Trophoblast cell (in vitro differentiated cells and primary cell): ENCODE results near the gene SLC39A9.

Experiments
- DNase-seq, 2 donors: peaks; one replicate each; pipeline ENCODE4 v3.0.0-alpha.2; 2016
- H2AFZ ChIP-seq: 2 replicates; pipeline ENCODE4 v1.6.1; 2013; ENCODE audit warnings: low read length, moderate library complexity, mild to moderate bottlenecking; ENCODE audit not compliant: insufficient read depth, poor library complexity
- H2AK5ac ChIP-seq: 2 replicates; pipeline ENCODE4 v1.6.1; 2013; ENCODE audit warnings: mild to moderate bottlenecking, low read length
- H2BK120ac ChIP-seq: 2 replicates; pipeline ENCODE4 v1.6.1; 2013; ENCODE audit warnings: low read length, mild to moderate bottlenecking, moderate library complexity; ENCODE audit not compliant: insufficient read depth, poor library complexity
- H2BK12ac ChIP-seq: 2 replicates; pipeline ENCODE4 v1.6.1; 2013; ENCODE audit warnings: mild to moderate bottlenecking, low read length, moderate library complexity
- H2BK5ac ChIP-seq: 2 replicates; pipeline ENCODE4 v1.6.1; 2013; ENCODE audit warnings: low read length, low read depth, moderate library complexity, mild to moderate bottlenecking; ENCODE audit not compliant: poor library complexity
- H3K14ac ChIP-seq: 2 replicates; pipeline ENCODE4 v1.6.1; 2013; ENCODE audit warnings: mild to moderate bottlenecking, low read length
- H3K18ac ChIP-seq: 2 replicates; pipeline ENCODE4 v1.6.1; 2013; ENCODE audit warnings: mild to moderate bottlenecking, low read length
- H3K23ac ChIP-seq: 2 replicates; pipeline ENCODE4 v1.6.1; 2013; ENCODE audit warnings: low read length
- H3K27ac ChIP-seq: 2 replicates; pipeline ENCODE4 v1.5.1; 2013; ENCODE audit warnings: low read depth, mild to moderate bottlenecking, inconsistent platforms, low read length, moderate library complexity
- H3K27me3 ChIP-seq: 2 replicates; pipeline ENCODE4 v1.6.1; 2013; ENCODE audit warnings: inconsistent platforms, mild to moderate bottlenecking, low read length, moderate library complexity; ENCODE audit not compliant: insufficient read depth
- H3K36me3 ChIP-seq, 2 experiments: 1 replicate in 1 of 2; 2 replicates in 1 of 2; pipeline ENCODE4 v1.6.1; 2013; ENCODE audit warnings: low read length in 2 of 2, mild to moderate bottlenecking in 2 of 2, moderate library complexity in 1 of 2; ENCODE audit not compliant: insufficient read depth in 2 of 2, control insufficient read depth in 1 of 2
- H3K4ac ChIP-seq: 2 replicates; pipeline ENCODE4 v1.6.1; 2013; ENCODE audit warnings: low read depth, mild to moderate bottlenecking, low read length, moderate library complexity
- H3K4me1 ChIP-seq, 2 experiments: 1 replicate in 1 of 2; 2 replicates in 1 of 2; pipeline ENCODE4 v1.6.1; 2013; ENCODE audit warnings: low read length in 2 of 2, mild to moderate bottlenecking in 2 of 2, moderate library complexity in 1 of 2; ENCODE audit not compliant: insufficient read depth in 2 of 2, control insufficient read depth in 1 of 2
- H3K4me2 ChIP-seq: 2 replicates; pipeline ENCODE4 v1.6.1; 2013; ENCODE audit warnings: inconsistent platforms, mild to moderate bottlenecking, low read length, moderate library complexity
- H3K4me3 ChIP-seq: 2 replicates; pipeline ENCODE4 v1.5.1; 2013; ENCODE audit warnings: mild to moderate bottlenecking, low read depth, low read length, inconsistent platforms
- H3K79me1 ChIP-seq: one replicate; pipeline ENCODE4 v1.6.1; 2013; ENCODE audit warnings: low read length
- H3K79me2 ChIP-seq: 2 replicates; pipeline ENCODE4 v1.6.1; 2013; ENCODE audit warnings: low read length, mild to moderate bottlenecking; ENCODE audit not compliant: control insufficient read depth, insufficient read depth, poor library complexity
- H3K9ac ChIP-seq: 2 replicates; pipeline ENCODE4 v1.6.1; 2013; ENCODE audit warnings: mild to moderate bottlenecking, low read length
- H3K9me3 ChIP-seq: 2 replicates; pipeline ENCODE4 v1.6.1; 2013; ENCODE audit warnings: low read depth, mild to moderate bottlenecking, control low read depth, inconsistent platforms, low read length; ENCODE audit not compliant: insufficient read depth
- H4K12ac ChIP-seq: 2 replicates; pipeline ENCODE4 v1.6.1; 2013; ENCODE audit warnings: low read depth, mild to moderate bottlenecking, low read length, moderate library complexity
- H4K8ac ChIP-seq: 2 replicates; pipeline ENCODE4 v1.6.1; 2013; ENCODE audit warnings: low read depth, mild to moderate bottlenecking, low read length, moderate library complexity
- H4K91ac ChIP-seq: one replicate; pipeline ENCODE4 v1.6.1; 2013; ENCODE audit warnings: low read depth, mild to moderate bottlenecking, low read length, moderate library complexity
- WGBS: extraction: QIAGEN DNeasy Blood & Tissue Kit; methylation state at CpG from one replicate; pipeline ENCODE4 v1.1.7; 2013; ENCODE audit warnings: missing lambda C conversion rate; ENCODE audit not compliant: insufficient read length, insufficient coverage; ENCODE audit errors: extremely low coverage; 5-methylcytosine and 5-hydroxymethylcytosine counted together

The SLC39A9 gene

GRCh38 chr14:69489495-69489894 lies 91.0 kb downstream of the SLC39A9 start:
- Histone ChIP-seq H3K4me3 (no peak overlapping the region), H4K8ac (no peak overlapping the region), H2AFZ (no peak overlapping the region), H3K23ac (no peak overlapping the region), H3K27ac (no peak overlapping the region), H3K36me3 (no peaks in the 10 kb centered on the region), H2AK5ac (no peak overlapping the region), H3K18ac (no peak overlapping the region), H3K9ac (no peak overlapping the region), H3K79me2 (no peaks in the 10 kb centered on the region), H3K27me3 (peaks cover 17% of the 10 kb centered on the region), H3K79me1 (no peaks in the 10 kb centered on the region), H2BK120ac (no peak overlapping the region), H3K4me2 (no peak overlapping the region), H2BK5ac (no peak overlapping the region), H3K14ac (no peak overlapping the region), H4K12ac (no peak overlapping the region), H3K4me1 (peaks cover 5 to 6% of the 10 kb centered on the region in 2 experiments), H4K91ac (no peak overlapping the region), H2BK12ac (no peak overlapping the region), H3K4ac (no peak overlapping the region), H3K9me3 (no peaks in the 10 kb centered on the region)
- no peak for DNase-seq

DNA sequence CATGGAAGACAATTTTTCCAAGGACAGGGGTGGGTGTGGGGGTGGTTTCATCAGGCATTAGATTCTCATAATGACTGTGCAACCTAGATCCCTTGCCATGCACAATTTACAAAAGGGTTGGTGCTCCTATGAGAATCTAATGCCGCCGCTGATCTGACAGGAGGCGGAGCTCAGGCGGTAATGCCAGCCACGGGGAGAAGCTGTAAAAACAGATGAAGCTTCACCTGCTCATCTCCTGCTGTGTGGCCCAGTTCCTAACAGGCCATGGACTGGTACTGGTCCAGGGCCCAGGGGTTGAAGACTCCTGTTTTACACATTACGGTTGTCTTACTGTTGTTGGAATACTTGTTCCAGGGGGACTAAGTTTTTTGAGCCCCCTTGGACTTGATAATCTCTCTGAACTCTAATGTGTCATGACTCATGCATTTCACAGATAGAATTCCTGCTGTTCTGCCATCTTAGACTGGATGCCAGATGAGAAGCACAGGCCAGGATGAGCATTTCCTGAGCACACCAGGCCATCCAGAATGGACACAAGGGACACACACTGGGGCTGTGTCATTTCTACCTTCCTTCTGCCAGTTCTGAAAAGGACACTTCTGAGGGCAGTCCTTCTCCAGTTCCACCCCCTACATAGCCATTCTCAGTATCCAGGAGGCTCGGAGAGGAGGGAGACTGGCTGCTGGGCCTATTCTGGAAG lies 91.9 kb downstream of the SLC39A9 start:
- H4K12ac ChIP-seq, result no peak overlapping the region
- no peak overlapping the region for H3K27ac ChIP-seq
- no CpG with 5 or more reads among the region's 7 CpGs for WGBS
- no peak overlapping the region for H4K91ac ChIP-seq
- H3K14ac ChIP-seq, result no peak overlapping the region
- no peak for DNase-seq
- no peaks in the 10 kb centered on the region for H3K4me1 ChIP-seq
- peaks cover 8% of the 10 kb centered on the region for H3K27me3 ChIP-seq
- H2BK120ac ChIP-seq, result no peak overlapping the region
- H3K4me2 ChIP-seq, result no peak overlapping the region
- no peak overlapping the region for H3K4ac ChIP-seq
- no peak overlapping the region for H3K4me3 ChIP-seq
- H2AK5ac ChIP-seq, result no peak overlapping the region
- H3K9me3 ChIP-seq, result no peaks in the 10 kb centered on the region
- no peaks in the 10 kb centered on the region for H3K79me2 ChIP-seq
- no peak overlapping the region for H2BK12ac ChIP-seq
- no peak overlapping the region for H3K23ac ChIP-seq
- no peak overlapping the region for H4K8ac ChIP-seq
- no peaks in the 10 kb centered on the region for H3K79me1 ChIP-seq
- H3K36me3 ChIP-seq, result no peaks in the 10 kb centered on the region
- no peak overlapping the region for H3K9ac ChIP-seq
- no peak overlapping the region for H3K18ac ChIP-seq
- H2AFZ ChIP-seq, result no peak overlapping the region
- H2BK5ac ChIP-seq, result no peak overlapping the region

DNA sequence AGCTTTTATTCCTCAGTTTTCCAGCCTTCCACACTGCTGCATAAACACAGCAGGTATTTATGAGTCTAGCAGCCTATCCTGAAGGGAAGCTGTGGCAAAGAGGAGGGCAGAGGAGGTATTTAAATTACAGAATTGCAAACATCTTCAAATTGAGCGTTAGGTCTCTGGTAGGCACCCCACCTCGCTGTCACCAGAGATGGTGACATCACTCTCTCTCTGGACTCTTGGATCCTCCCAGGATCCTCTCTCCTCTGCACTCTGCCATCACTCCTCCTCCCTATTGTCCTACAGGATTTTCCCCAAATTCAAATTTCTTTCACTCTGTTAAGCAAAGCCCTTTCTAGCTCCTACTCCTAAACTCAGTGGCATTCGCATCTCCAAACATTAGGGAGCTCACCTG lies 92.7 kb downstream of the SLC39A9 start:
- no CpG with 5 or more reads among the region's 3 CpGs for WGBS
- H3K9ac ChIP-seq, result no peak overlapping the region

DNA sequence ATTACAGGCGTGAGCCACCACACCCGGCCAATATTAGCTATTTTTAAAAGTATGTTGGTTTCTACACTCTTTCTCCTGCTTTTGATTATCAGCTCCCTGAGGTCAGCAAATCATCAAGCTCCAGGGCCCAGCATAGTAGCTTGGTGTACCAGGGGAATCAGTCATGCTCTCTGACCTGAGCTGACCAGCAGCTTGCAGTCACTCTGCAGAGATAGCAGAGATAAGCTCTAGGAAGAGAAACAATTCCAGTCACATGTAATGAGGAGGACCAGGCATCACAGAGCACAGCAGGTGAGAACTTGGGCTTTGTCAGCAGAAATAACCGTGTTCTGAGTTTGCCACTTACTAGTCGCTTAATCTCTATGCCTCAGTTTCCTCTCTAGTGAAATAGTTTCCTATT lies 94.5 kb downstream of the SLC39A9 start:
- H2BK5ac ChIP-seq, result no peak overlapping the region
- no peak overlapping the region for H3K9ac ChIP-seq
- H3K4me1 ChIP-seq, result no peaks in the 10 kb centered on the region
- no peaks in the 10 kb centered on the region for H3K79me2 ChIP-seq
- no peak overlapping the region for H2AK5ac ChIP-seq
- H3K79me1 ChIP-seq, result no peaks in the 10 kb centered on the region
- no peak overlapping the region for H2BK120ac ChIP-seq
- no peak overlapping the region for H3K14ac ChIP-seq
- DNase-seq, result peak; percentile 71 to 75
- H4K12ac ChIP-seq, result no peak overlapping the region
- no peak overlapping the region for H3K4ac ChIP-seq
- H3K4me3 ChIP-seq, result no peak overlapping the region
- H3K27me3 ChIP-seq, result no peaks in the 10 kb centered on the region
- no peak overlapping the region for H3K18ac ChIP-seq
- H4K91ac ChIP-seq, result no peak overlapping the region
- no peaks in the 10 kb centered on the region for H3K36me3 ChIP-seq
- no CpG with 5 or more reads among the region's 4 CpGs for WGBS
- no peak overlapping the region for H4K8ac ChIP-seq
- H3K27ac ChIP-seq, result no peak overlapping the region
- H2AFZ ChIP-seq, result no peak overlapping the region
- no peak overlapping the region for H3K4me2 ChIP-seq
- no peaks in the 10 kb centered on the region for H3K9me3 ChIP-seq
- no peak overlapping the region for H2BK12ac ChIP-seq
- H3K23ac ChIP-seq, result no peak overlapping the region

More for the DNA sequence above, 92.7 kb downstream of the SLC39A9 start:
- no peak overlapping the region for H4K8ac ChIP-seq
- H3K4ac ChIP-seq, result no peak overlapping the region
- no peak overlapping the region for H2AK5ac ChIP-seq
- no peak overlapping the region for H2AFZ ChIP-seq
- H3K4me3 ChIP-seq, result no peak overlapping the region
- H4K91ac ChIP-seq, result no peak overlapping the region
- H3K27me3 ChIP-seq, result peaks cover under 1% of the 10 kb centered on the region
- H3K27ac ChIP-seq, result no peak overlapping the region
- no peaks in the 10 kb centered on the region for H3K79me1 ChIP-seq
- H3K36me3 ChIP-seq, result no peaks in the 10 kb centered on the region
- H3K18ac ChIP-seq, result no peak overlapping the region
- H4K12ac ChIP-seq, result no peak overlapping the region
- H3K23ac ChIP-seq, result no peak overlapping the region
- H3K79me2 ChIP-seq, result no peaks in the 10 kb centered on the region
- no peak overlapping the region for H2BK120ac ChIP-seq
- H3K4me1 ChIP-seq, result no peaks in the 10 kb centered on the region
- no peak for DNase-seq
- no peak overlapping the region for H2BK5ac ChIP-seq
- H3K14ac ChIP-seq, result no peak overlapping the region
- H3K4me2 ChIP-seq, result no peak overlapping the region
- H2BK12ac ChIP-seq, result no peak overlapping the region
- no peaks in the 10 kb centered on the region for H3K9me3 ChIP-seq
